ENCODE measurements around the gene RGSL1. TPM values are rescaled to one million over a fixed set of nuclear protein-coding genes. Genes with fewer than 3 reads are reported as not detected.

The RGSL1 gene
- total and polyA plus RNA-seq, 2 of the 8 experiments (the other 6 are each of a cell fraction or from before 2014, with no cell fraction given) = not detected

DNA sequence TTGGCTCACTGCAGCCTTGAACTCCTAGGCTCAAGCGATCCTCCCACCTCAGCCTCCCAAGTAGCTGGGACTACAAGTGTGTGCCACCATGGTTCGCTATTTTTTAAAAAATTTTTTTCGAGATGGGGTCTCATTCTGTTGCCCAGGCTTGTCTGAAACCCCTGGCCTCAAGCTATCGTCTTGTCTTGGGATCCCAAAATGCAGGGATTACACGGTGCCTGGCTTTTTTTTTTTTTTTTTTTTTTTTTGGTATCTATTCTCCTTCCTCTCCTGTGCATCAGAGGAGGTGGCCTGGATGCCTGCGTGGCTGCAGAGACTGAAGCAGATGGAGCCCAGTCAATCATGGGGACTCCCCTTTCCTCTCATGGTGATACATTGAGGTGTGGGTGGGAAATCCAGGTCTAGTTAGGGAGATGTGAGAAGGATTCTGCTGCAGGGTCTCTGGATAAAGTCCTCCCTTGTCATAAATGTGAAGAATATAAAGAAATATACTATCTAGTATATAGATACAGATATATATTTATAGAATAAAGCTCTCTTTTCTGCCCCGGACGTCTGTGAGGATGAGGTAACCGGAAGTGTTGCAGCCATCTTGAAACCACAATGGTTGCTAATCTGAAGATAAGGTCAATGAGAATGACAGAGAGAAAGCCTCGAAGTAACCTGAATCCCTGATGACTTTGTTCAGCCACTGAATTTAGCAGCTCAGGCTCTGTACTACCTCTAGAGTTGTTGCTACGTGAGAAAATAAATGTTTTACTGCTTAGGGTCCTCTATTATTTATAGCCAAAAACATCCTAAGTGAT lies 19.5 kb upstream of the RGSL1 start (continued):
- TF ChIP-seq, protein P1, sequence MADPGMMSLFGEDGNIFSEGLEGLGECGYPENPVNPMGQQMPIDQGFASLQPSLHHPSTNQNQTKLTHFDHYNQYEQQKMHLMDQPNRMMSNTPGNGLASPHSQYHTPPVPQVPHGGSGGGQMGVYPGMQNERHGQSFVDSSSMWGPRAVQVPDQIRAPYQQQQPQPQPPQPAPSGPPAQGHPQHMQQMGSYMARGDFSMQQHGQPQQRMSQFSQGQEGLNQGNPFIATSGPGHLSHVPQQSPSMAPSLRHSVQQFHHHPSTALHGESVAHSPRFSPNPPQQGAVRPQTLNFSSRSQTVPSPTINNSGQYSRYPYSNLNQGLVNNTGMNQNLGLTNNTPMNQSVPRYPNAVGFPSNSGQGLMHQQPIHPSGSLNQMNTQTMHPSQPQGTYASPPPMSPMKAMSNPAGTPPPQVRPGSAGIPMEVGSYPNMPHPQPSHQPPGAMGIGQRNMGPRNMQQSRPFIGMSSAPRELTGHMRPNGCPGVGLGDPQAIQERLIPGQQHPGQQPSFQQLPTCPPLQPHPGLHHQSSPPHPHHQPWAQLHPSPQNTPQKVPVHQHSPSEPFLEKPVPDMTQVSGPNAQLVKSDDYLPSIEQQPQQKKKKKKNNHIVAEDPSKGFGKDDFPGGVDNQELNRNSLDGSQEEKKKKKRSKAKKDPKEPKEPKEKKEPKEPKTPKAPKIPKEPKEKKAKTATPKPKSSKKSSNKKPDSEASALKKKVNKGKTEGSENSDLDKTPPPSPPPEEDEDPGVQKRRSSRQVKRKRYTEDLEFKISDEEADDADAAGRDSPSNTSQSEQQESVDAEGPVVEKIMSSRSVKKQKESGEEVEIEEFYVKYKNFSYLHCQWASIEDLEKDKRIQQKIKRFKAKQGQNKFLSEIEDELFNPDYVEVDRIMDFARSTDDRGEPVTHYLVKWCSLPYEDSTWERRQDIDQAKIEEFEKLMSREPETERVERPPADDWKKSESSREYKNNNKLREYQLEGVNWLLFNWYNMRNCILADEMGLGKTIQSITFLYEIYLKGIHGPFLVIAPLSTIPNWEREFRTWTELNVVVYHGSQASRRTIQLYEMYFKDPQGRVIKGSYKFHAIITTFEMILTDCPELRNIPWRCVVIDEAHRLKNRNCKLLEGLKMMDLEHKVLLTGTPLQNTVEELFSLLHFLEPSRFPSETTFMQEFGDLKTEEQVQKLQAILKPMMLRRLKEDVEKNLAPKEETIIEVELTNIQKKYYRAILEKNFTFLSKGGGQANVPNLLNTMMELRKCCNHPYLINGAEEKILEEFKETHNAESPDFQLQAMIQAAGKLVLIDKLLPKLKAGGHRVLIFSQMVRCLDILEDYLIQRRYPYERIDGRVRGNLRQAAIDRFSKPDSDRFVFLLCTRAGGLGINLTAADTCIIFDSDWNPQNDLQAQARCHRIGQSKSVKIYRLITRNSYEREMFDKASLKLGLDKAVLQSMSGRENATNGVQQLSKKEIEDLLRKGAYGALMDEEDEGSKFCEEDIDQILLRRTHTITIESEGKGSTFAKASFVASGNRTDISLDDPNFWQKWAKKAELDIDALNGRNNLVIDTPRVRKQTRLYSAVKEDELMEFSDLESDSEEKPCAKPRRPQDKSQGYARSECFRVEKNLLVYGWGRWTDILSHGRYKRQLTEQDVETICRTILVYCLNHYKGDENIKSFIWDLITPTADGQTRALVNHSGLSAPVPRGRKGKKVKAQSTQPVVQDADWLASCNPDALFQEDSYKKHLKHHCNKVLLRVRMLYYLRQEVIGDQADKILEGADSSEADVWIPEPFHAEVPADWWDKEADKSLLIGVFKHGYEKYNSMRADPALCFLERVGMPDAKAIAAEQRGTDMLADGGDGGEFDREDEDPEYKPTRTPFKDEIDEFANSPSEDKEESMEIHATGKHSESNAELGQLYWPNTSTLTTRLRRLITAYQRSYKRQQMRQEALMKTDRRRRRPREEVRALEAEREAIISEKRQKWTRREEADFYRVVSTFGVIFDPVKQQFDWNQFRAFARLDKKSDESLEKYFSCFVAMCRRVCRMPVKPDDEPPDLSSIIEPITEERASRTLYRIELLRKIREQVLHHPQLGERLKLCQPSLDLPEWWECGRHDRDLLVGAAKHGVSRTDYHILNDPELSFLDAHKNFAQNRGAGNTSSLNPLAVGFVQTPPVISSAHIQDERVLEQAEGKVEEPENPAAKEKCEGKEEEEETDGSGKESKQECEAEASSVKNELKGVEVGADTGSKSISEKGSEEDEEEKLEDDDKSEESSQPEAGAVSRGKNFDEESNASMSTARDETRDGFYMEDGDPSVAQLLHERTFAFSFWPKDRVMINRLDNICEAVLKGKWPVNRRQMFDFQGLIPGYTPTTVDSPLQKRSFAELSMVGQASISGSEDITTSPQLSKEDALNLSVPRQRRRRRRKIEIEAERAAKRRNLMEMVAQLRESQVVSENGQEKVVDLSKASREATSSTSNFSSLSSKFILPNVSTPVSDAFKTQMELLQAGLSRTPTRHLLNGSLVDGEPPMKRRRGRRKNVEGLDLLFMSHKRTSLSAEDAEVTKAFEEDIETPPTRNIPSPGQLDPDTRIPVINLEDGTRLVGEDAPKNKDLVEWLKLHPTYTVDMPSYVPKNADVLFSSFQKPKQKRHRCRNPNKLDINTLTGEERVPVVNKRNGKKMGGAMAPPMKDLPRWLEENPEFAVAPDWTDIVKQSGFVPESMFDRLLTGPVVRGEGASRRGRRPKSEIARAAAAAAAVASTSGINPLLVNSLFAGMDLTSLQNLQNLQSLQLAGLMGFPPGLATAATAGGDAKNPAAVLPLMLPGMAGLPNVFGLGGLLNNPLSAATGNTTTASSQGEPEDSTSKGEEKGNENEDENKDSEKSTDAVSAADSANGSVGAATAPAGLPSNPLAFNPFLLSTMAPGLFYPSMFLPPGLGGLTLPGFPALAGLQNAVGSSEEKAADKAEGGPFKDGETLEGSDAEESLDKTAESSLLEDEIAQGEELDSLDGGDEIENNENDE (IDR thresholded peaks at IDR 0.05; ENCODE audit: insufficient replicate concordance, low read length) = no peak
- TF ChIP-seq GTF2F1 (IDR thresholded peaks at IDR 0.05; ENCODE audit: borderline replicate concordance, low read depth, low read length) (no peak), ZNF274 (IDR thresholded peaks at IDR 0.05; ENCODE audit: borderline replicate concordance, extremely low read depth, low read length) (no peak), HDAC2 (IDR thresholded peaks at IDR 0.05; ENCODE audit: borderline replicate concordance in 1 of 2, low read depth in 2 of 2, low read length in 2 of 2) (no peak), EGR1 (IDR thresholded peaks at IDR 0.05; ENCODE audit: borderline replicate concordance, low read depth, low read length) (no peak), CBX8 (IDR thresholded peaks at IDR 0.05; ENCODE audit: borderline replicate concordance, low read depth, low read length) (no peak), BCL11A (IDR thresholded peaks at IDR 0.05; ENCODE audit: low read depth in 2 of 2, low read length in 2 of 2) (no peak)
- TF ChIP-seq, protein P2, sequence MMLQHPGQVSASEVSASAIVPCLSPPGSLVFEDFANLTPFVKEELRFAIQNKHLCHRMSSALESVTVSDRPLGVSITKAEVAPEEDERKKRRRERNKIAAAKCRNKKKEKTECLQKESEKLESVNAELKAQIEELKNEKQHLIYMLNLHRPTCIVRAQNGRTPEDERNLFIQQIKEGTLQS (IDR thresholded peaks at IDR 0.05; ENCODE audit: insufficient read depth, low read depth, low read length) = no peak

Data from H1 (cell line).